NCI-H146 treated with DMSO at 0.1 percent for 48 hours (cell line): ENCODE measurements around the gene KRT6C.

Experiments used
- DNase-seq: peaks from one replicate; lab custom pipeline; 2025; ENCODE audit not compliant: unreplicated experiment; lab: John Stamatoyannopoulos, UW

KRT6C gene

DNA sequence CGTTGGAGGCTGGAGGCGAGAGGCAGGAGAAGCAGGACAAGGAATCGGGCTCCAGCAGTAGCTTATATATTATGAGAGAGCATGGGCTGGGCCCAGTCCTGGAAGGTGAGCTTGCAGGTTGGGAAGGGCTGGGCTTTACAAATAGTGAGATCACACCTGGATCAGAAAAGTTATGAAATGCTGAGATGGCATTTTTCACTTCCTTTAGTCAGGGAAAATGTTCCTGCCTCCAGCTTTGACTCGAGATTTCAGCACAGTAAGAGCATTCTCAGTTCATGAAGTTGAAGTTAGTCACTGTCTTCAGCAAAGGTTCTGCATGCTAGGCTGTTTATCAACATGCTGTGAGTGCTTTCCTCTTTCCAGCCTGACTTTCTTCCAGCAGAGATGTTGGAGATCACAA lies at the start of gene KRT6C:
Gene KRT6C, minus strand, starts transcription at position 38 of the 400 bp plus-strand sequence. CDS start 68 bp downstream, outside the sequence.
- no peak for DNase-seq

DNA sequence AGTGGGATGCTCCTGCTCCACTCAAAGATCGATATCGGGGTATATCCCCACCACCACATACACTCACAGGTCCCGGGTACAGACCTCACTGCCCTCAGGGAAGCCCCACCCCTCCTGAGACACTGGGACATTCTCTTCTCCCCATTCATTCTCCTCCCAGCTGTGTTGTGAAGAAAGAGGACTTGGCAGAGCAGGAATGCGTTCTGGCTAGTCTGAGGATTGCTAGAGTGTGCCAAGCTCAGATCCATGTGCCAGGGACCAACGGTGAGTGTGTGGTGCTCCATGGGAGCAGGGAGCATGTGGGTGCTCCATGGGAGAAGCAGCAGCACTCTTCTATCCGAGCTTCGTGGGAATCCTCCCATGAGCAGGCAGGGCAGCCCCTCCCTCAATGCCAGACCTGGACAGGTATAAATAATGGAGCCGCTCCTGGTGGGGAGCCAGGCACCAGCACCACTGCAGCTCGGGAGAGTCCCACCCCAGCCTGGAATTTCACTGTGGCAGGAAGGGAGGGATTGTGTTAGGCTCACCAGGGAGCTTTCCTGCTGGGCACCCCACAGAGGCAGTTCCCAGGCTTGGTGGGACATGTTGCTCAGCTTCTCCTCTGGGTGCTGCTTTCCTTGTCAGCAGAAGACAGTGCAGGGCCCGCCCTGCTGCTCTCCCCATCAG lies 48.9 kb upstream of the KRT6C start:
- no peak for DNase-seq

GRCh38 chr12:52521568-52522266 lies 48.1 kb upstream of the KRT6C start:
- DNase-seq, result no peak

- DNase-seq, result no peak
Observed at GRCh38 chr12:52521175-52521567, 47.6 kb upstream of the KRT6C start.

DNA sequence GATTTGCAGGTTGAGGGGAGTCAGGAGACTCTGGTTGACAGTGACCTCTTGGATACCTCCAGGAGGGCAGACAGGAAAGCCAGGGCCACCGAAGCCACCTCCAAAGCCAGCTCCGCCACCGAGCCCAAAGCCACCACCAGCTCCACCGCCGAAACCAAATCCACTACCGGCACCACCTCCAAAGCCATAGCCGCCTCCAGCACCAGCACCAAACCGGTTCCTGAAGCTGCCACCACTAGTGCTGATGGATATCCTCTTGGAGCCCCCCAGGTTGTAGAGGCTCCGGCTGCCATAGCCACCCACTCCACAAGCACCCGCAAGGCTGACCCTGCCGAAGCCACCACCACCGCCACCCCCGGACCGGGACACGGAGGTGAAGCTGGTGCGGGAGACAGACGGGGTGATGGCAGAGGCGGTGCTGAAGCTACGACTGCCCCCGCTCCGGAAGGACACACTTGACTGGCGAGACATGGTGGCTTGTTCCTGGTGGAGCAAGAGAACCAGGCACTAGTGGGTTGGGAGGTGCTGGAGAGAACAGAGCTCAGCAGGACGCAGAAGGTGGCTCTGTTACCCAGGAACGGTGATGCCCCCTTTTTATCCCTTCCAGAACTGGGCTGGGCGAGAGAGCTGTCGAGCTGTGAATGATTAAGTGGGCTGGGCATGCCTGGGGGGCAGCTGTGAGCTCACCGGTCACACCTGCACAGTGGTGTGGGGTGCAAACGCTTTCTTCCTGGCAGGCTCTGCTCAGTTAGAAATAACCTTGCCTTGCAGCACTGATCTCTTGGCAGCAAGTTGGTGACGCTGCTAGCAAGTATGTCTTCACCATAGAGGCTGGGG lies 46.4 kb upstream of the KRT6C start, which contains the start of gene KRT5:
Gene KRT5, minus strand, starts transcription at position 569 of the 837 bp plus-strand sequence. Its CDS starts 98 bp downstream, at position 471.
- no peak for DNase-seq

- DNase-seq, result no peak
Observed at GRCh38 chr12:52519387-52519703, 45.7 kb upstream of the KRT6C start.

DNA sequence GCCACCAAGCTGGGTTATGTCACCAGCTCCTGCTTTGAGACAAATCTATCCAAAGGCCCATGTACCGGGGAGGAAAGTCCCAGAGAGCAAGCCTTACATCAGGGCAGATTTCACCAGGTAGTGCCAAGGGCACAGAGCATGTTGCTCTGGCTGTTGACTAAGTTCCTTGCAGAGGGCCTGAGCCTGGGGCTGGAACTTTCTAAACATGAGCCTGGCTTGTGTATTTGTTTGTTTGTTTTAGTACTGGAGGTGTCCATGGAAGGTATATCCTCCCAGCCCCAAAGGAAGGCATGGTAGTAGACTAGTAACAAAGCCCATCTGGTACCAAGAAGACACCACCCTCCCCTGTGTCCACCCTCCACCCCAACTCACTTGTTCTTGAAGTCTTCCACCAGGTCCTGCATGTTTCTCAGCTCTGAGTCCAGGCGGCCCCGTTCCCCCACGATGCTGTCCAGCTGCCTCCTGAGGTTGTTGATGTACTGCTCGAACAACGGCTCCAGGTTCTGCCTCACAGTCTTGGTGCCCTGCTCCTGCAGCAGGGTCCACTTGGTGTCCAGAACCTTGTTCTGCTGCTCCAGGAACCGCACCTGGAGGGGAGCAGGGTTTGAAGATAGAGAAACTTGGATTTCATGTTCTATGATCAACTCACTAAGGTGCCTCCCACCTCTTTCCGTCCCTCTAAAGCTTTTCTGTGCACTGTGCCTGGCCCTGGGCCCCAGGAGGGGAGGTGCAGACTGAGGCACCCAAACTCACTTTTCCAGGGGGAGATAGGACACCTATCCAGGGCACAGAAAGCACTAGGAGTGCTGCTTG lies 45.2 kb upstream of the KRT6C start:
- DNase-seq, result no peak

DNA sequence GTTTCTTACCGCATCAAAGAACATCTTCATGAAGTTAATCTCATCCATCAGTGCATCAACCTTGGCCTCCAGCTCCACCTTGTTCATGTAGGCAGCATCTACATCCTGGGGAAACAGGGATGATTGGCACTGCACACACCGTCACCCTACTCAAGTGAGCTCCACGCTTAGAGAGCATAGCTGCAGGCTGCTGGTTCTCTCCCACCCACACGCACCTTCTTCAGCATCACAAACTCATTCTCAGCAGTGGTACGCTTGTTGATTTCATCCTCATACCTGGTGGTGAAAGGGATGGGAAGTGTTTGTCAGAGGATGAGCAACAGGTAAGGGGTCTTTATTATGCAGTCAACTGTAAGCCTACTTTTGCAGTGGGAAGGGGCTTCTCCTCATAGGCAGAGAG lies 44.3 kb upstream of the KRT6C start:
- DNase-seq, result no peak

DNA sequence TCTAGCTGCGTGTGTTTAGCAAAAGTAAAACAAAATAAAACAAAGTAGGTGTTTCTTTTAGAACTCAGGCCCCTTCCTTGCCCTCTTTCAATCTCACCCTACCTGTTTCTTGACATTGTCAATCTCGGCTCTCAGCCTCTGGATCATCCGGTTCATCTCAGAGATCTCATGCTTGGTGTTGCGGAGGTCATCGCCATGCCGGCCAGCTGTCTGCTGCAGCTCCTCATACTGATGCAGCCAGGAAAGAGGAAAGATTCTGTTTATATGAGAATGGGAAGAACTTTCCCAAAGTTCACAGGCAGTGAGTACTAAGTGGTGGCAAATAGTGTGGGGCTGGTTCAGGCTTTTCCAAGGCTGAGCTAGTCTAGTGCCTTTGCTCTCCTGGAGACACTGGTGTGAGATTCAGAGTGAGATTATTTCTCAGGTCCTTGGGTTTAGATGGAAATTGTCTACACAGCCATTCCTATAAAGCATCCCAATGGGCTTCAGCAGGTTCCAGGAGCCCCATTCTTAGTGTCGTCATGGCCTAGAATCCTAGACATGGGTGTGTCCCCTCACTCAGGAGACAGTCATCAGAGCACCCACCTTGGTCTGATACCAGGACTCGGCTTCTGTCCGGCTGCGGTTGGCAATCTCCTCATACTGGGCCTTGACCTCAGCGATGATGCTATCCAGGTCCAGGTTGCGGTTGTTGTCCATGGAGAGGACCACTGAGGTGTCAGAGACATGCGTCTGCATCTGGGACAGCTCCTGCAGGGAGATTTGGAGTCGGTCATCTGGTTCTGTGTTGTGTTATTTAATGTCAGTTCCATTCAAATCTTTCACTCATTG lies 43.6 kb upstream of the KRT6C start:
- no peak for DNase-seq

GRCh38 chr12:52515927-52516831 lies 42.6 kb upstream of the KRT6C start:
- DNase-seq, result no peak

- DNase-seq, result no peak
Observed at GRCh38 chr12:52515319-52515646, 41.7 kb upstream of the KRT6C start.

DNA sequence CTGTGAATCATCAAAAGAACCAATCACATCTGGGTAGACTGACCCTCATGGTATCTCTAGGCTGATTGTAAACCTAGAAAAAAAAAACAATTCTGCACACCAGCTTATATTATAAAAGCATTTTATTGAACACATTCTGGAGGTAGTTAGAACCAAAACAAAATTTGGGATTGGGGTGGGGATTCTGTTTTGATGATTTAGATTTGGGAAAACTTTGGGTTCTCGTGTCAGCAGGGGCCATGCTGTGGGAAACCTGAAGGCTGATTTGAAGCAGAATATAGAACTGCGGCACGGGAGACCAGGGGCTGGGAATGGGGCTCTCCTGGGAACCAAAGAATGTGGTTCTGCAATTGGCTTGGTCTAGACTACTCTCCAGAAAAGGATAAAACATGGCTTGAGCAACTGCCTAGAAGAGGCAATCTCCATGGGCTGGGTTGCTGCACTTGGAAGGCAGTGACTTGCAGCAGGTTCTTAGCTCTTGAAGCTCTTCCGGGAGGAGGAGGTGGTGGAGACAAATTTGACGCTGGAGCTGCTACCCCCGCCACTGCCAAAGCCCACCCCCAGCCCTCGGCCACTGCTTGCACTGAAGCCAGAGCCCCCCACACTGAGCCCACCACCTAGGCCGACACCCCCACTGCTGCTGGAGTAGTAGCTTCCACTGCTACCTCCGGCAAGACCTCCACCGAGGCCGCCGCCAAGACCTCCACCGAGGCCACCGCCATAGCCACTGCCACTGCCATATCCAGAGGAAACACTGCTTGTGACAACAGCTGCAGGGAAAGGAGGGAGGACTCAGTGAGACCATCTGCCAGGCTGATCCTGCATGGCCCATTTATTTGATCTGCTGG lies 41.1 kb upstream of the KRT6C start:
- no peak for DNase-seq

GRCh38 chr12:52513736-52514135 lies 40.1 kb upstream of the KRT6C start:
- DNase-seq, result no peak

GRCh38 chr12:52508211-52508610 lies 34.6 kb upstream of the KRT6C start:
- DNase-seq, result no peak

GRCh38 chr12:52506858-52507715 lies 33.5 kb upstream of the KRT6C start:
- DNase-seq, result peak; percentile 49

DNA sequence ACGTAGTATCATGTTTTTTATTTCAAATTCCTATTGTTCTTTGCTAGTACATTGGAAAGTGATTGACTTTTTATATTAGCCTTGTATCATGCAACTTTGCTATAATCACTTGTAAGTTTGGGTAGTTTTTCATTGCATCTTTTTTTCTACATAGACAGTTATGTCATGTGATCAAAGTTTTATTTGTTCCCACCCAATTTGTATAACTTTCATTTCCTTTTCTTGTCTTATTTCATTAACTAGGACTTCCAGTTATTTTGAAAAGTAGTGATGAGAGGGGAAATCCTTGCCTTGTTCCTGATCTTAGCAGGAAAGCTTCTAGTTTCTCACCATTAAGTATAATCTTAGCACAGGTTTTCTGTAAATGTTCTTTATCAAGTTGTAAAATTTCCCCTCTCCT lies 29.3 kb upstream of the KRT6C start:
- no peak for DNase-seq

DNA sequence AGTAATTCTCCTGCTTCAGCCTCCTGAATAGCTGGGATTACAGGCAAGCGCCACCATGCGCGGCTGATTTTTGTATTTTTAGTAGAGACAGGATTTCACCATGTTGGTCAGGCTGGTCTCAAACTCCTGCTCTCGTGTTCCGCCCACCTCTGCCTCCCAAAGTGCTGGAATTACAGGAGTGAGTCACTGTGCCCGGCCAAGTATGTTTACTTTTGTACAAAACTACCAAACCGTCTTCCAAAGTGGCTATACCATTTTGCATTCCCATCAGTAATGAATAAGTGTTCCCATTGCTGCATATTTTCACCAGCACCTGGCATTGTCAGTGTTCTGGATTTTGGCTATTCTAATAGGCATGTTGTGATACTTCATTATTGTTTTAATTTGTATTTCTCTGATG lies 27.9 kb upstream of the KRT6C start:
- no peak for DNase-seq
